ENCODE measurements around the gene RUBCN.

RUBCN gene

DNA sequence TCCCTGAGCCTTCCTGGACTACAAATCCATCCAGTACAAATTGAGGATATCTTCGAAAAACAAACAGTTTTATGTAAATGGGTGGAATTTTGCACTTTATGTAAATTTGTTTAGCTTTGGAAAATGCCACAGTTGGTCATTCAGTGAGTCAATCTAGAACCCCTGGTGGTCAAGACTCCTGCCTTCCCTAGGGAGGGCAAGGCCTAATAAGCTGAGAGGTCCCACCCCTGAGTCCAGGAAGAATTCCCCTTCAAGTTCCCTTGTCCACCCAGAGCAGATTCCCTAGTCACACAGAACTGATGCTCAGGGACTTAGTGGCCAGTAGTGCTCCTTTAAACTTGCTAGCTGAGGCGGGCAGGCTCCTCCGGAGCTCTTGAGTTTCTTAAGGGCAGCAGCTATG lies 6.1 kb upstream of the RUBCN start:
- H4K12ac ChIP-seq (ENCODE audit: low read depth, low read length) = no peak overlapping the region
- H3K9me3 ChIP-seq (ENCODE audit: insufficient read depth, low read depth, low read length) = no peaks in the 10 kb centered on the region
- H3K36me3 ChIP-seq (ENCODE audit: control insufficient read depth in 1 of 2, insufficient read depth in 2 of 2, low read length in 2 of 2) = no peaks in the 10 kb centered on the region
- no peak overlapping the region for H3K9ac ChIP-seq (ENCODE audit: low read length)
- H3K4me2 ChIP-seq (ENCODE audit: low read length) = no peak overlapping the region
- H3K79me1 ChIP-seq (ENCODE audit: low read length) = no peaks in the 10 kb centered on the region
- no peak overlapping the region for H3K4ac ChIP-seq (ENCODE audit: low read depth, low read length)
- no peak overlapping the region for H2BK12ac ChIP-seq (ENCODE audit: low read length)
- H2BK120ac ChIP-seq (ENCODE audit: insufficient read depth, low read length, poor library complexity) = no peak overlapping the region
- H4K91ac ChIP-seq (ENCODE audit: low read depth, low read length) = no peak overlapping the region
- H2BK5ac ChIP-seq (ENCODE audit: low read depth, low read length, poor library complexity) = no peak overlapping the region
- no peaks in the 10 kb centered on the region for H3K27me3 ChIP-seq (ENCODE audit: insufficient read depth, low read length)
- H2AK5ac ChIP-seq (ENCODE audit: low read length) = no peak overlapping the region
- WGBS (ENCODE audit: extremely low coverage, insufficient coverage, insufficient read length) = no CpG with 5 or more reads among the region's 3 CpGs
- H3K18ac ChIP-seq (ENCODE audit: low read length) = no peak overlapping the region
- H2AFZ ChIP-seq (ENCODE audit: insufficient read depth, low read length, poor library complexity) = no peak overlapping the region
- no peak overlapping the region for H3K14ac ChIP-seq (ENCODE audit: low read length)
- DNase-seq = no peak
- no peak overlapping the region for H3K23ac ChIP-seq (ENCODE audit: low read length)
- no peak overlapping the region for H3K27ac ChIP-seq (ENCODE audit: low read depth, low read length)
- H4K8ac ChIP-seq (ENCODE audit: low read depth, low read length) = no peak overlapping the region
- no peaks in the 10 kb centered on the region for H3K79me2 ChIP-seq (ENCODE audit: control insufficient read depth, insufficient read depth, low read length, poor library complexity)
- H3K4me3 ChIP-seq (ENCODE audit: low read depth, low read length) = no peak overlapping the region
- no peaks in the 10 kb centered on the region for H3K4me1 ChIP-seq (ENCODE audit: control insufficient read depth in 1 of 2, insufficient read depth in 2 of 2, low read length in 2 of 2)

DNA sequence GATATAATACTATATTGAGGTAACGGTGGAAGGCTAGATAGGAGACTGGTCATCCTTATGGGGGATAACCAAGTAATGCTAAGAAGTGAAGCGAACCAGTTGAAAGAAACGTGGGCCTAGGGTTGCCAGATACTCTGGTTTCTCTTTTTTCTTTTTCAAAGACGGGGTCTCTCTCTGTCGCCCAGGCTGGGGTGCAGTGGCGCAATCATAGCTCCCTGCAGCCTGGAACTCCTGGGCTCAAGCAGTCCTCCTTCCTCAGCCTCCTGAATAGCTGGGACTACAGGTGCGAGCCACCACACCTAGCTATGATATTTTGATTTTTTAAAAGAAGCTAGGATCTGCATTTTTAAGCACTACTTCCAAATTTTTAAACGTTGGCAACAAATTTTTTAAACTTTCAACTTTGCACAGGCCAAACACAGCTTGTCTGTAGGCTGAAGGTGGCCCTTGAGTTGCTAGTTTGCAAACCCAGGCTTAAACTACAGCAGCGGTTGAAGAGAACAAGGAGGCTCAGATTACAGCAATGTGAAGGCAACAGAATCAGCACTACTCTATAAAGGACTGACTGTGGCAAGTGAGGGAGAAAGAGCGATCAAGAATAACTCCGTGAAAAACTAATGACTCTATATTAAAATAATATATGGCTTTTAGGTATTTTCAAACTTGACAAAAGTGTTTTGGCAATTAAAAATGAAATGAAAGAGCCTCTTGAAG lies 1.2 kb upstream of the RUBCN start:
- Histone ChIP-seq H3K4me1 (ENCODE audit: control insufficient read depth in 1 of 2, insufficient read depth in 2 of 2, low read length in 2 of 2) (peaks cover 2 to 4% of the 10 kb centered on the region in 2 experiments), H3K4ac (ENCODE audit: low read depth, low read length) (no peak overlapping the region), H3K9ac (ENCODE audit: low read length) (no peak overlapping the region), H3K36me3 (ENCODE audit: control insufficient read depth in 1 of 2, insufficient read depth in 2 of 2, low read length in 2 of 2) (no peaks in the 10 kb centered on the region), H3K4me3 (ENCODE audit: low read depth, low read length) (no peak overlapping the region), H3K9me3 (ENCODE audit: insufficient read depth, low read depth, low read length) (no peaks in the 10 kb centered on the region), H3K18ac (ENCODE audit: low read length) (no peak overlapping the region), H2BK12ac (ENCODE audit: low read length) (no peak overlapping the region), H3K79me1 (ENCODE audit: low read length) (peaks cover 5% of the 10 kb centered on the region), H4K91ac (ENCODE audit: low read depth, low read length) (no peak overlapping the region), H4K12ac (ENCODE audit: low read depth, low read length) (no peak overlapping the region), H2BK120ac (ENCODE audit: insufficient read depth, low read length, poor library complexity) (no peak overlapping the region), H2AK5ac (ENCODE audit: low read length) (no peak overlapping the region), H4K8ac (ENCODE audit: low read depth, low read length) (no peak overlapping the region), H3K79me2 (ENCODE audit: control insufficient read depth, insufficient read depth, low read length, poor library complexity) (no peaks in the 10 kb centered on the region), H3K27ac (ENCODE audit: low read depth, low read length) (no peak overlapping the region), H3K23ac (ENCODE audit: low read length) (no peak overlapping the region), H3K27me3 (ENCODE audit: insufficient read depth, low read length) (no peaks in the 10 kb centered on the region), H3K14ac (ENCODE audit: low read length) (no peak overlapping the region), H3K4me2 (ENCODE audit: low read length) (peak overlapping the region; percentile 96), H2BK5ac (ENCODE audit: low read depth, low read length, poor library complexity) (no peak overlapping the region), H2AFZ (ENCODE audit: insufficient read depth, low read length, poor library complexity) (no peak overlapping the region)
- WGBS (ENCODE audit: extremely low coverage, insufficient coverage, insufficient read length) = no CpG with 5 or more reads among the region's 11 CpGs
- DNase-seq = no peak

- Histone ChIP-seq H4K91ac (ENCODE audit: low read depth, low read length) (peak overlapping the region; percentile 39), H3K9me3 (ENCODE audit: insufficient read depth, low read depth, low read length) (no peaks in the 10 kb centered on the region), H3K79me2 (ENCODE audit: control insufficient read depth, insufficient read depth, low read length, poor library complexity) (no peaks in the 10 kb centered on the region), H3K9ac (ENCODE audit: low read length) (peak overlapping the region; percentile 91), H2AFZ (ENCODE audit: insufficient read depth, low read length, poor library complexity) (peak overlapping the region; percentile 92), H3K27ac (ENCODE audit: low read depth, low read length) (peak overlapping the region; percentile 49), H2BK5ac (ENCODE audit: low read depth, low read length, poor library complexity) (no peak overlapping the region), H2BK120ac (ENCODE audit: insufficient read depth, low read length, poor library complexity) (peak overlapping the region; percentile 5), H4K8ac (ENCODE audit: low read depth, low read length) (peak overlapping the region; percentile 88), H4K12ac (ENCODE audit: low read depth, low read length) (peak overlapping the region; percentile 34), H3K4me1 (ENCODE audit: control insufficient read depth in 1 of 2, insufficient read depth in 2 of 2, low read length in 2 of 2) (peaks cover 2 to 4% of the 10 kb centered on the region in 2 experiments), H3K18ac (ENCODE audit: low read length) (no peak overlapping the region), H3K36me3 (ENCODE audit: control insufficient read depth in 1 of 2, insufficient read depth in 2 of 2, low read length in 2 of 2) (no peaks in the 10 kb centered on the region), H3K27me3 (ENCODE audit: insufficient read depth, low read length) (no peaks in the 10 kb centered on the region), H3K14ac (ENCODE audit: low read length) (peak overlapping the region; percentile 29), H3K79me1 (ENCODE audit: low read length) (peaks cover 5% of the 10 kb centered on the region), H2BK12ac (ENCODE audit: low read length) (no peak overlapping the region), H3K4me2 (ENCODE audit: low read length) (peak overlapping the region; percentile 96), H3K4me3 (ENCODE audit: low read depth, low read length) (peak overlapping the region; percentile 76), H3K23ac (ENCODE audit: low read length) (no peak overlapping the region), H3K4ac (ENCODE audit: low read depth, low read length) (no peak overlapping the region), H2AK5ac (ENCODE audit: low read length) (no peak overlapping the region)
- no peak for DNase-seq
- no CpG with 5 or more reads among the region's 6 CpGs for WGBS (ENCODE audit: extremely low coverage, insufficient coverage, insufficient read length)
These were observed 580 bp upstream of the RUBCN start for GRCh38 chr3:197737319-197737649.

DNA sequence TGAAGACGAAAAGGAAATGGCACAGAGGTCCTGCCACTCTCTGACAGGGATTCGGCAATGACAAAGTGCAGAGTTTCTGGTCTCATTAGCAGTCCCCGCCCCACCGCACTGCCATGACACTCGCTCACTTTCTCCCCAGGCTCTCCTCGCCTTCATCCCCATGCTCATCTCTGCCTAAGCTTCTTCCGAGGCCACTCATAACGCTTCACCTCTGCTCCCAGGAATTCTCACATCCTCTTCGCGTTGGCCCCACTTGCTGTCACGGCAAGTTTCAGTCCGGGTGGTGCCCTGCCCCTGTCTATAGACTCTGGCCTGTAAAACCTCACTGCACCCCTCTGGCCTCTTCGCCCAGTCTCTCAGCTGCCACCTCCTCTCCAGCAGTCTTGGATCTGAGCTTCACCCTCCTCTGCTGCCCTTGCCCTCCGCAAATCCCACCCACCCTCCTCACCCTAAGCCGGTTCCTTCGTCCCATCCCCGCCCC lies 654 bp downstream of the RUBCN start:
- Histone ChIP-seq H3K79me1 (ENCODE audit: low read length) (peaks cover 5% of the 10 kb centered on the region), H2BK120ac (ENCODE audit: insufficient read depth, low read length, poor library complexity) (no peak overlapping the region), H3K79me2 (ENCODE audit: control insufficient read depth, insufficient read depth, low read length, poor library complexity) (no peaks in the 10 kb centered on the region), H3K4me3 (ENCODE audit: low read depth, low read length) (peak overlapping the region; percentile 93), H3K18ac (ENCODE audit: low read length) (no peak overlapping the region), H3K27me3 (ENCODE audit: insufficient read depth, low read length) (no peaks in the 10 kb centered on the region), H3K14ac (ENCODE audit: low read length) (no peak overlapping the region), H4K8ac (ENCODE audit: low read depth, low read length) (no peak overlapping the region), H2BK5ac (ENCODE audit: low read depth, low read length, poor library complexity) (no peak overlapping the region), H3K4me2 (ENCODE audit: low read length) (peak overlapping the region; percentile 96), H2AK5ac (ENCODE audit: low read length) (no peak overlapping the region), H2BK12ac (ENCODE audit: low read length) (no peak overlapping the region), H3K36me3 (ENCODE audit: control insufficient read depth in 1 of 2, insufficient read depth in 2 of 2, low read length in 2 of 2) (no peaks in the 10 kb centered on the region), H2AFZ (ENCODE audit: insufficient read depth, low read length, poor library complexity) (peak overlapping the region; percentile 4), H3K9me3 (ENCODE audit: insufficient read depth, low read depth, low read length) (no peaks in the 10 kb centered on the region), H3K9ac (ENCODE audit: low read length) (peak overlapping the region; percentile 30), H3K4ac (ENCODE audit: low read depth, low read length) (no peak overlapping the region), H3K4me1 (ENCODE audit: control insufficient read depth in 1 of 2, insufficient read depth in 2 of 2, low read length in 2 of 2) (peaks cover 2 to 4% of the 10 kb centered on the region in 2 experiments), H3K23ac (ENCODE audit: low read length) (no peak overlapping the region), H4K91ac (ENCODE audit: low read depth, low read length) (no peak overlapping the region), H3K27ac (ENCODE audit: low read depth, low read length) (no peak overlapping the region), H4K12ac (ENCODE audit: low read depth, low read length) (no peak overlapping the region)
- no CpG with 5 or more reads among the region's 17 CpGs for WGBS (ENCODE audit: extremely low coverage, insufficient coverage, insufficient read length)
- peak in 1 of 2 donors; percentile 25 for DNase-seq
